Neural progenitor cell (in vitro differentiated cells): Measurements from ENCODE around the gene FBXL17. TPM values are rescaled to one million over a fixed set of nuclear protein-coding genes. Genes with fewer than 3 reads are reported as not detected.

ENCODE experiments used
- DNase-seq: peaks from one replicate; pipeline ENCODE4 v3.0.0-alpha.2; 2016; ENCODE audit warnings: low spot score
- H2AFZ ChIP-seq: fragments of 200-600 bp; sonication (generic); replicated peaks from 2 replicates; pipeline ENCODE4 v1.6.1; 2016; ENCODE audit warnings: antibody characterized with exemption
- H3F3A ChIP-seq: fragments of 200-600 bp; sonication (generic); 2 replicates; pipeline ENCODE4 v1.6.1; 2016; ENCODE audit warnings: antibody characterized with exemption, low read depth
- H3K27ac ChIP-seq: fragments of 200-600 bp; sonication (generic); 2 replicates; pipeline ENCODE4 v1.5.1; 2016; ENCODE audit warnings: mild to moderate bottlenecking
- H3K27me3 ChIP-seq: fragments of 200-600 bp; sonication (generic); 2 replicates; pipeline ENCODE4 v1.6.1; 2016; ENCODE audit warnings: mild to moderate bottlenecking, moderate library complexity
- H3K36me3 ChIP-seq: fragments of 200-600 bp; sonication (generic); 2 replicates; pipeline ENCODE4 v1.5.1; 2016
- H3K4me1 ChIP-seq: fragments of 200-600 bp; sonication (generic); 2 replicates; pipeline ENCODE4 v1.6.1; 2016; ENCODE audit warnings: mixed run types
- H3K4me2 ChIP-seq: fragments of 200-600 bp; sonication (generic); 2 replicates; pipeline ENCODE4 v1.6.1; 2016
- H3K4me3 ChIP-seq: fragments of 200-600 bp; sonication (generic); 2 replicates; pipeline ENCODE4 v1.5.1; 2016
- H3K79me2 ChIP-seq: fragments of 200-600 bp; sonication (generic); 2 replicates; pipeline ENCODE4 v1.6.1; 2016; ENCODE audit warnings: low read depth
- H3K9ac ChIP-seq: fragments of 200-600 bp; sonication (generic); 2 replicates; pipeline ENCODE4 v1.6.1; 2016
- H3K9me3 ChIP-seq: fragments of 200-600 bp; sonication (generic); 2 replicates; pipeline ENCODE4 v1.5.1; 2016; ENCODE audit warnings: low read depth
- H4K20me1 ChIP-seq: fragments of 200-600 bp; sonication (generic); 2 replicates; pipeline ENCODE4 v1.6.1; 2016; ENCODE audit warnings: low read depth
- H3K27ac Mint-ChIP-seq: 3 replicates; pipeline ENCODE4 v1.8.0; 2021; ENCODE audit warnings: mixed read lengths
- H3K27me3 Mint-ChIP-seq: 2 replicates; pipeline ENCODE4 v1.8.0; 2022; ENCODE audit warnings: low read depth, mild to moderate bottlenecking, inconsistent platforms, moderate library complexity, mixed read lengths; ENCODE audit not compliant: insufficient read depth
- H3K36me3 Mint-ChIP-seq: 3 replicates; pipeline ENCODE4 v1.8.0; 2021; ENCODE audit warnings: mixed read lengths
- H3K4me1 Mint-ChIP-seq: 3 replicates; pipeline ENCODE4 v1.8.0; 2021; ENCODE audit warnings: mixed read lengths
- H3K4me3 Mint-ChIP-seq: 3 replicates; pipeline ENCODE4 v1.8.0; 2021; ENCODE audit warnings: mild to moderate bottlenecking, moderate library complexity, mixed read lengths
- H3K9me3 Mint-ChIP-seq: 3 replicates; pipeline ENCODE4 v1.8.0; 2020; ENCODE audit warnings: mixed read lengths
- EZH2 ChIP-seq: fragments of 200-600 bp; sonication (generic); IDR thresholded peaks from 2 replicates; pipeline ENCODE4 v1.6.1; 2017; ENCODE audit warnings: antibody characterized with exemption, mild to moderate bottlenecking, moderate library complexity
- EZH2phosphoT487 ChIP-seq: fragments of 200-600 bp; sonication (generic); IDR thresholded peaks from 2 replicates; pipeline ENCODE4 v1.6.1; 2017; ENCODE audit warnings: antibody characterized with exemption
- total RNA-seq: library from RNA; depleted of rRNA; stranded (reverse); fragments of >200 nt; gene quantifications from 2 replicates; pipeline ENCODE4 v1.2.3, GENCODE V29; 2015; ENCODE audit warnings: low replicate concordance
- TF ChIP-seq, protein P1 (sequence below): fragments of 200-600 bp; sonication (generic); IDR thresholded peaks from 2 replicates; pipeline ENCODE4 v1.5.1; 2017; ENCODE audit warnings: antibody characterized with exemption, mild to moderate bottlenecking

Gene FBXL17
- total RNA-seq, 1 donor from 2014 or later: 7.6 TPM

DNA sequence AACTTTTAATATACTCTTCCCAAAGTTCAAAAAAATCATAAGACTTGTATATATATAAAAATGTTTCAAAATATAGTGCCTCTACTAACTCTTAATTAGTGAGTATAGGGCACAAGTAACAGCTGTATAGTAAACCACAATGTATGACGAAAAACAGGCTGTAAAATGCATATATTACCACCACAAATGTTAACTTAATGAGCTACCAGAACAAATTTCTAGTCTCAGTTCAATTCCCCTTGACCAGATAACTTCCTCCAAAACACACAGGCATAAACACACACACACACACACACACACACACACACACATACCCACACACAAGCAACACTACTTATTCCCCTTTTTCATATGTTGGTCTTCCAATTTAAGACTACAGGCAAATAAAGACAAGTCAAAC lies 78.8 kb downstream of the FBXL17 start:
- no peak overlapping the region for H3K9ac ChIP-seq
- no peaks in the 10 kb centered on the region for H3K27me3 Mint-ChIP-seq
- H3K4me2 ChIP-seq: no peak overlapping the region
- no peaks in the 10 kb centered on the region for H3K9me3 ChIP-seq
- no peaks in the 10 kb centered on the region for H3K4me1 Mint-ChIP-seq
- no peak overlapping the region for H2AFZ ChIP-seq
- no peaks in the 10 kb centered on the region for H3K36me3 Mint-ChIP-seq
- H4K20me1 ChIP-seq: no peaks in the 10 kb centered on the region
- no peak overlapping the region for H3K4me3 Mint-ChIP-seq
- H3K27ac ChIP-seq: no peak overlapping the region
- TF ChIP-seq, protein P1, sequence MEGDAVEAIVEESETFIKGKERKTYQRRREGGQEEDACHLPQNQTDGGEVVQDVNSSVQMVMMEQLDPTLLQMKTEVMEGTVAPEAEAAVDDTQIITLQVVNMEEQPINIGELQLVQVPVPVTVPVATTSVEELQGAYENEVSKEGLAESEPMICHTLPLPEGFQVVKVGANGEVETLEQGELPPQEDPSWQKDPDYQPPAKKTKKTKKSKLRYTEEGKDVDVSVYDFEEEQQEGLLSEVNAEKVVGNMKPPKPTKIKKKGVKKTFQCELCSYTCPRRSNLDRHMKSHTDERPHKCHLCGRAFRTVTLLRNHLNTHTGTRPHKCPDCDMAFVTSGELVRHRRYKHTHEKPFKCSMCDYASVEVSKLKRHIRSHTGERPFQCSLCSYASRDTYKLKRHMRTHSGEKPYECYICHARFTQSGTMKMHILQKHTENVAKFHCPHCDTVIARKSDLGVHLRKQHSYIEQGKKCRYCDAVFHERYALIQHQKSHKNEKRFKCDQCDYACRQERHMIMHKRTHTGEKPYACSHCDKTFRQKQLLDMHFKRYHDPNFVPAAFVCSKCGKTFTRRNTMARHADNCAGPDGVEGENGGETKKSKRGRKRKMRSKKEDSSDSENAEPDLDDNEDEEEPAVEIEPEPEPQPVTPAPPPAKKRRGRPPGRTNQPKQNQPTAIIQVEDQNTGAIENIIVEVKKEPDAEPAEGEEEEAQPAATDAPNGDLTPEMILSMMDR: no peak
- no peaks in the 10 kb centered on the region for H3K36me3 ChIP-seq
- no peak for DNase-seq
- no peaks in the 10 kb centered on the region for H3K4me1 ChIP-seq
- H3K27me3 ChIP-seq: no peaks in the 10 kb centered on the region
- no peaks in the 10 kb centered on the region for H3F3A ChIP-seq
- H3K79me2 ChIP-seq: no peaks in the 10 kb centered on the region
- H3K27ac Mint-ChIP-seq: no peak overlapping the region
- H3K4me3 ChIP-seq: no peak overlapping the region
- no peaks in the 10 kb centered on the region for H3K9me3 Mint-ChIP-seq

DNA sequence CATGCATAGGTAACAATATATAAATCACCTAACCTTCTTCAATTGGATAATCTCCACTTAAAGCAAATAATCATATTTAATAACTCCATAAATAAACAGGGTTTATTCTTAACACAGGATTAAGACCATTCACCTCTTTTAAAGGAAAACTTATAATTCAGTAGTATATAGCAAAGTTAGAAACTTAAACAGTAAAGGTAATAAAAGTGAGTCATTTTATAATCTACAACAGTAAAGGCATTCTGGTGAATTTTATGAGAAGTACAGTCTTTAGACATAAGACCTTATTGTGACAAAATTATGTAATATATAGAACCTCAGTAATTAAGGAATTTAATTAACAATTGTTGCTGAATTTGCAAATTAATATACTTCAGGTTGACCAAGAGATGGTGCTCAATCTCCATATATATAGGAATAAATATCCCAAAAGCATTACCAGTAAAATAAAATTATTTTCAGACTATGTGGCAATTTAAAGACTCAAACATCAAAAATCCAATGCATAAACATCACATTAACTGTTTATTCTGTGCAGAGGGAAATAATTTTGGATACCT lies 84.8 kb downstream of the FBXL17 start:
- H3K36me3 Mint-ChIP-seq: no peaks in the 10 kb centered on the region
- no peaks in the 10 kb centered on the region for H3K4me1 Mint-ChIP-seq
- no peak overlapping the region for H3K4me2 ChIP-seq

DNA sequence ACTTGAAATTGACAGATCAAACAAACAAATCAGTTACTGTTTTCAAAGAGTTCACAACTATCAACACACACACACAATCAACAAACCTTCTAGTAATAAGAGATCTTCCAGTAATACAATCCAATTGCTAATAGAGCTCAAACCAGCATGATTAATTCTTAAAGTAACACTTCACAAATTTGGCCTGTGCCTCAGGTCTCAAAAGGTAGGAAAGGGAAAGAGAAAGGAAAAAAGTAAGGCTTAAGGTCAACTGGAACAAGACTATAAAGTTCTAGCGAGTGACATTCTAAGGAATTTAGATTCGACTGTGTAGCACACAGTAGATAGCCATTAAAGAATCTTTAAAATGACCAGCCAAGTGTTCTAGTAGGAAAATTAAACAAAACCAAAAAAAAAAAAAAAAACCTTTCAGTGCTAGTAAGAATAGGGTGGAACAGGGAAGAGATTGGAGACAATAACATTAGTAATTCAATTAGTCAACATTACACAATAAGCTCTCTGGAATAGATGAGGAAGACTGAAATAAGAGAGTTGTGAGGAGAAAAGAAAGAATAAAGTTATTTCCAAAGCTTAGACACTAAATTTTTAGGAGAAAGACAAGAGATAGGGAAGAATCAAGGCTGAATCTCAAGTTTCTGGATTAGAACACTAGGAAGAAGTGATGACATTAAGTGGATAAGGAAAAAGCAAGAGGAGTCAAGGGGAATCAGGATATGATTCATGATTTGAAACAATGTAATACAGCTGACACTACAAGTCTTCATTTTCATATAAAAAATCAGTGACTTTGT lies 86.1 kb downstream of the FBXL17 start:
- H3K9me3 Mint-ChIP-seq: peaks cover 3% of the 10 kb centered on the region
- Histone ChIP-seq H2AFZ (no peak overlapping the region), H3K9ac (no peak overlapping the region), H3K27me3 (no peaks in the 10 kb centered on the region), H3F3A (peaks cover 7% of the 10 kb centered on the region), H3K27ac (no peak overlapping the region), H3K4me2 (no peak overlapping the region), H3K79me2 (no peaks in the 10 kb centered on the region), H3K4me1 (peaks cover 5% of the 10 kb centered on the region), H3K36me3 (no peaks in the 10 kb centered on the region), H3K4me3 (no peak overlapping the region), H4K20me1 (no peaks in the 10 kb centered on the region), H3K9me3 (no peaks in the 10 kb centered on the region)
- H3K27ac Mint-ChIP-seq: no peak overlapping the region
- no peaks in the 10 kb centered on the region for H3K4me1 Mint-ChIP-seq
- no peaks in the 10 kb centered on the region for H3K36me3 Mint-ChIP-seq
- no peak for DNase-seq
- H3K27me3 Mint-ChIP-seq: no peaks in the 10 kb centered on the region
- no peak overlapping the region for H3K4me3 Mint-ChIP-seq
- TF ChIP-seq EZH2: no peak
- no peak for TF ChIP-seq EZH2phosphoT487
- TF ChIP-seq, protein P1: no peak

More for the DNA sequence above, 84.8 kb downstream of the FBXL17 start:
- Mint-ChIP-seq H3K27ac (no peak overlapping the region), H3K27me3 (no peaks in the 10 kb centered on the region), H3K4me3 (no peak overlapping the region), H3K9me3 (peaks cover 3% of the 10 kb centered on the region)
- Histone ChIP-seq H3K36me3 (no peaks in the 10 kb centered on the region), H3K4me1 (peaks cover 5% of the 10 kb centered on the region), H4K20me1 (no peaks in the 10 kb centered on the region), H3K4me3 (no peak overlapping the region), H3K79me2 (no peaks in the 10 kb centered on the region), H3K27ac (no peak overlapping the region), H3K9ac (no peak overlapping the region), H3F3A (peaks cover 7% of the 10 kb centered on the region), H3K9me3 (no peaks in the 10 kb centered on the region), H2AFZ (no peak overlapping the region), H3K27me3 (no peaks in the 10 kb centered on the region)
- DNase-seq: no peak
- no peak for TF ChIP-seq EZH2phosphoT487
- TF ChIP-seq, protein P1: no peak
- no peak for TF ChIP-seq EZH2
